Inferior parietal cortex (tissue), 1 donor: ENCODE measurements around the gene USH1G.
"Not testable (repeated sequence)": the region's sequence is repeated elsewhere in the genome, so short reads cannot be mapped to it uniquely, and the experiment has no call there.

Experiments used
- DNase-seq: peaks from one replicate; pipeline ENCODE4 v3.0.0-alpha.2; 2016; ENCODE audit errors: extremely low spot score

USH1G gene

DNA sequence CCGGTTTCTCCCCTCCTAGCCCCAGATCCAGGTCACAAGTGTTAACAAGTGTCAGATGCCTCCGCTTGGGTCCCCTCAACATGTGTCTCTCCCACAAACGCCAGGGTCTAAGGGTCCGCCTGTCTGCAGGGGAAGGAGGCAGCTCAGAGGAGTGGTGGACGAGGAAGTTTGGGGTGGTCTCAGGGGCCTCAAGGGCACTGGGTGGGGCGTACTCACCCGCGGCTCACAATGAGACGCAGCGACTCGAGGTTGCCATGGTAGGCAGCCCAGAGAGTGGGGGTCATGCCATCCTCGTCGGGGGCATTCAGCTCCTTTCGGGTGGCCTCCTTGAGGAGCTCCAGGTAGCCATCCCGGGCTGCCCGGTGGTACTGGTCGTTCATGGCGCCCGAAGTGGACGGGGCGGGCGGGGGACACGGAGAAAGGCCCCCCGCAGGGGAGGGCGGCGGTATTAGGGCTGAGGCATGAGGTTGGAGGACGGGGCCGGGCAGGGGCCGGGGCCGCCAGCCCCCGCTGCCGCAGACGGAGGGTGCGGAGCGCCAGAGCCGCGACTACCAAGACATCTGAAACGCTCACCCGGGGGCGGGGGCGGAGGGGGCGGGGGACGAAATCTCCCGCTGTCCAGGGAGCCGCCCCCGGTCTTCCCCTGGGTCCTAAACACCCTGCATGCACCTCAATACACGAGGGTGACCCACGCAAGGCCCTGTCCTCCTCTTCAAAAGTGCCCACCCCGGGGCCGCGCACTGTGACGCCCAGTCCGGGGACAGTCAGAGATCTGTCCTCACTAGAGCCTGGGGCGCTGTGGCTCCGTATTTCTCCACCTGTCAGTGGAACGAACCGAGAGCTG, at the start of gene USH1G:
USH1G (minus strand) TSS at position 562 of the 844 bp plus-strand sequence; CDS start at position 380, 182 bp downstream.
- DNase-seq = no peak

- peak; percentile 53 for DNase-seq
These were observed 49.3 kb upstream of the USH1G start, which contains the start of gene HID1 for GRCh38 chr17:74972107-74972972. TSS of gene HID1 (minus strand) at chr17:74972759. CDS start at chr17:74972656, 103 bp downstream.

DNA sequence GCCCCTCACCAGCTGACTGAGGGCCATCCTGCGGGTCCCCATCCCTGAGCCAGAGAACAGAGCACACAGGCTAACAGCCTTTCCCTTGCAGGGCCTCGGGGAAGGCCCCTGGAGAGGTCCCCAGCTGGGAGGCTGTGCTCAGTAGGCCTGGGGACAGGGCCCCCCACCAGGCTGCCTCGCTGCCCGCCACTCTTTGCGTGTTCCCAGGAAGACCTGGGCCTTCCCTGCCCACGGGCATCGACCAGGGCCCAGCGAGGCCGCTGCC, 48.7 kb upstream of the USH1G start:
- no peak for DNase-seq

GRCh38 chr17:74971069-74971841, 48.2 kb upstream of the USH1G start:
- no peak for DNase-seq

DNA sequence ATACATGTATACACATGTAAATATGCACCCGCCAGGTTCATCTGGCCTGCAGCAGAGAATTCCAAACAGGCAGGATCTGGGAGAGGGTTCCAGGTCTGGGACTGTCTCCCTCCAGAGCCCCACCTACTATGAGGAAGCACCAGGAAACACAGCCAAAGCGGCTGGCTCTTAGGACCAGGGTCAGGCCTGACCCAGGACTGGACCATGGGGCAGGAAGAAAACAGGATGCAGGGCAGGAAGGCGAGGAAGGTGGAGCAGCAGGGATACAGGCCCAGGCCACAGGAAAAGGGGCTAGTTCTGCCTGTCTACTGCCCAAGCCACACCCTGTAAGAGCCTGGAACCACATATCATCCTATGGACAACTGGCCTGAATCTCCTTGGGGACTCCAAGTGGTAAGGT, 47.3 kb upstream of the USH1G start:
- DNase-seq = no peak

DNA sequence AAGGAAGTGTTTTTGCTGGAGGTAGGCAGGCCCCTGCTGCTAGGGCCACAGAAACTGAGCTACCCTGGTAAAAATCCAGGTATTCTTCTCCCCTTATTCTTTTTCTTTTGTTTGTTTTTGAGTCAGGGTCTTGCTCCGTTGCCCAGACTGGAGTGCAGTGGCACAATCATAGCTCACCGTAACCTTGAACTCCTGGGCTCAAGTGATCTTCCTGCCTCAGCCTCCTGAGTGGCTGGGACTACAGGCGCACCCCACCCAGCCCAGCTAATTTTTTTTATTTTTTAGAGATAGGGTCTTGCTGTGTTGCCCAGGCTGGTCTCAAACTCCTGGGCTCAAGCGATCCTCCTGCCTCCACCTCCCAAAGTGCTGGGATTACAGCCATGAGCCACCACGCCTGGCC, 46.4 kb upstream of the USH1G start:
- not testable (repeated sequence) for DNase-seq

DNA sequence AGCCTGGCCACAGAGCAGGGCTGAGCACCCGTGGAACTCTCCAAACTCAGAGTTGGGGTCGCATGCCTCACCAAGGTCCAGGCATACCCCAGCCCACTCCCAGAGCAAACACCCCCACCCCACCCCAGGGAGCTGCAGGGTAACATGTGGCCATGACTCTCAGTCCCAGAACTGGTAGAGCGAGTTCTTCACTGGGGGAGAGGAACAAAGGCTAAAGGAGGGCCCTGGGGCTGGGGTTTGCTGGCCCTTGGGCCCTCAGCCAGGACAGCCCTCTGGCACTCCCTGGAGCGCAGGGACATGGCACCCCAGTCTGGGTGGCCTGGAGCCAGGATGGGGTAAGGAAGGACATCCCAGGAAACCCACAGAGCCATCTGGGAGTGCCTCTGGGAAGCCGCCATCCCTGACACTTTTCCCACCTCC, 45.3 kb upstream of the USH1G start:
- DNase-seq = no peak

- DNase-seq = no peak
These were observed 42.0 kb upstream of the USH1G start for GRCh38 chr17:74964988-74965622.

GRCh38 chr17:74964246-74964761, 41.2 kb upstream of the USH1G start:
- DNase-seq = no peak

DNA sequence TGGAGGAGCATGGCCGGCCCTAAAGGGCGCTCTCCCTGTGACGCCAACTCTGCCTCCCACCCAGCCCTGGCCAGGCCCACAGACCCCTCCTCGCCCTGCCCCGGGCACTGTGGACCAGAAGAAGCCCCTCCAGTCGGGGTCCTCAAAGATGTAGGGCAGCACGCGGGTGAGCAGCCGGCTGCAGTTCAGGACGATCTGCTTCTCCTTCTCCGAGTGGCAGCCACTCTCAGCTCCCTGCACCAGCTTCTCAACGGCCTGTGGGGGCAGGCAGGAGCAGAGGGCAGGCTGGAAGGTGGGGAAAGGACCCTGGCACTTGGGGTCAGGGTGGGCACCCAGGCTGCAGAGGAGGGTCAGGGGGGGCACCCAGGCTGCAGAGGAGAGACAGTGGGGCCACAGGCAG, 40.6 kb upstream of the USH1G start:
- DNase-seq = no peak

- peak; percentile 32 for DNase-seq
These were observed 39.8 kb upstream of the USH1G start for GRCh38 chr17:74962622-74963394.

- peak; percentile 93 for DNase-seq
These were observed 38.7 kb upstream of the USH1G start for GRCh38 chr17:74961657-74962350.

GRCh38 chr17:74960570-74961342, 37.7 kb upstream of the USH1G start:
- no peak for DNase-seq

- DNase-seq = no peak
These were observed 36.9 kb upstream of the USH1G start for GRCh38 chr17:74959826-74960515.

- DNase-seq = peak; percentile 51
These were observed 35.1 kb upstream of the USH1G start for GRCh38 chr17:74957935-74958740.

GRCh38 chr17:74956093-74956492, 33.0 kb upstream of the USH1G start:
- no peak for DNase-seq

DNA sequence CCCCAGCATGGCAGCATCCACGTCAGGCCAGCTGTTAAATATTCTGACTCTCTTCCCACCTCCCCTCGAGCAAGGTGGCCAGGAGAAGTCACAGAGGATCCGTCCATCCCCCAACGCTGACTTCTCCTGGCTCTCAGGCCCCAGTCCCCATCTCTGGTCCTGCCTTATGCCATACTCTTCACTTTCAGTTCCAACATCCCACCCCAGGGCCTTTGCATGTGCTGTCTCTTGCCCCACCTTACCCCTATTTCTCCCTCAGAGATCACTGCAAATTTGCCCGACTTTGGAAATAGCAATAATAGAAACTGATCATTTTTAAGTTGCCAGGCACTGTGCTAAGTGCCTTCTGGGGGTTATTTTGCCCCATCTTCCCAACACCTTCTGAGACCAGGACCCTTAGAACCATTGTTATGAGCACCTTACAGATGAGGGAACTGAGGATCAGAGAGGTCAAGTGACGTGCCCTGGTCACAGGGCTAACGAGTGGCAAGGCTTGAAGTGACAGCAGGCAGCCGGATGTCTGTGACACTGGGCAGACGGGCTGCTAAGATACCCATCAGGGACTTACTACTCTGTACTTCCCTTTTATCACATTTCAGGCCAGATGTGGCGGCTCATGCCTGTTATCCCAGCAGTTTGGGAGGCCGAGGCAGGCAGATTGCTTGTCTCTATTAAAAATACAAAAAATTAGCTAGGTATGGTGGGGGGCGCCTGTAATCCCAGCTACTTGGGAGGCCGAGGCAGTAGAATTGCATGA, 31.8 kb upstream of the USH1G start:
- DNase-seq = no peak
